GM18508 (cell line): ENCODE data around the gene CAPN13.

Source experiments
- ATAC-seq: cut with Tn5 transposase; IDR thresholded peaks from one replicate; pipeline ENCODE4 v1.9.1; 2021; ENCODE audit warnings: moderate number of reproducible peaks; ENCODE audit not compliant: insufficient read depth, unreplicated experiment

Gene CAPN13

GRCh38 chr2:30689496-30690125 lies 117.6 kb downstream of the CAPN13 start:
- ATAC-seq: no peak

- no peak for ATAC-seq
These were observed 118.3 kb downstream of the CAPN13 start for GRCh38 chr2:30688956-30689401.

GRCh38 chr2:30686669-30687068 lies 120.6 kb downstream of the CAPN13 start:
- no peak for ATAC-seq

- ATAC-seq: no peak
These were observed 121.2 kb downstream of the CAPN13 start for GRCh38 chr2:30686000-30686399.

GRCh38 chr2:30684996-30685395 lies 122.2 kb downstream of the CAPN13 start:
- no peak for ATAC-seq

- ATAC-seq: no peak
These were observed 122.7 kb downstream of the CAPN13 start for GRCh38 chr2:30684516-30684915.

GRCh38 chr2:30684026-30684425 lies 123.2 kb downstream of the CAPN13 start:
- ATAC-seq: no peak

- ATAC-seq: no peak
These were observed 123.8 kb downstream of the CAPN13 start for GRCh38 chr2:30683236-30683956.

GRCh38 chr2:30681022-30681421 lies 126.2 kb downstream of the CAPN13 start:
- no peak for ATAC-seq

- no peak for ATAC-seq
These were observed 127.1 kb downstream of the CAPN13 start for GRCh38 chr2:30680121-30680520.

GRCh38 chr2:30679426-30680088 lies 127.7 kb downstream of the CAPN13 start:
- ATAC-seq: no peak

GRCh38 chr2:30678410-30679137 lies 128.7 kb downstream of the CAPN13 start:
- ATAC-seq: no peak

- ATAC-seq: no peak
These were observed 129.3 kb downstream of the CAPN13 start for GRCh38 chr2:30677861-30678385.

- ATAC-seq: no peak
These were observed 130.0 kb downstream of the CAPN13 start for GRCh38 chr2:30677231-30677630.

GRCh38 chr2:30675758-30676157 lies 131.5 kb downstream of the CAPN13 start:
- no peak for ATAC-seq

- ATAC-seq: no peak
These were observed 134.1 kb downstream of the CAPN13 start for GRCh38 chr2:30673127-30673526.
